ENCODE results near the gene RHEX.

GRCh38 chr1:206097381-206097780, 44.4 kb downstream of the RHEX start:
- TF ChIP-seq CTCF (IDR thresholded peaks at IDR 0.05) (no peak), POLR2A (IDR thresholded peaks at IDR 0.05) (no peak)
